ENCODE results near the gene NR3C2.

Gene NR3C2

GRCh38 chr4:148103597-148104355 lies 338.4 kb downstream of the NR3C2 start:
- Histone ChIP-seq H3K9me3 (ENCODE audit: control insufficient read depth, low read length) (peaks cover 3% of the 10 kb centered on the region), H3K9ac (ENCODE audit: low read length) (no peak overlapping the region), H3K4me3 (ENCODE audit: low read length) (no peak overlapping the region), H3K36me3 (ENCODE audit: control insufficient read depth, insufficient read depth, low read length, severe bottlenecking) (no peaks in the 10 kb centered on the region), H3K4me1 (ENCODE audit: control insufficient read depth, insufficient read depth, low read length) (no peaks in the 10 kb centered on the region), H3K27me3 (replicated peaks; ENCODE audit: control insufficient read depth, insufficient read depth, low read length) (no peaks in the 10 kb centered on the region)
- DNase-seq (ENCODE audit: low read depth): no peak

- H3K27me3 ChIP-seq (replicated peaks; ENCODE audit: control insufficient read depth, insufficient read depth, low read length): no peaks in the 10 kb centered on the region
- no peak for DNase-seq (ENCODE audit: low read depth)
- H3K4me1 ChIP-seq (ENCODE audit: control insufficient read depth, insufficient read depth, low read length): no peaks in the 10 kb centered on the region
- H3K36me3 ChIP-seq (ENCODE audit: control insufficient read depth, insufficient read depth, low read length, severe bottlenecking): no peaks in the 10 kb centered on the region
- H3K4me3 ChIP-seq (ENCODE audit: low read length): no peak overlapping the region
- no peak overlapping the region for H3K9ac ChIP-seq (ENCODE audit: low read length)
- H3K9me3 ChIP-seq (ENCODE audit: control insufficient read depth, low read length): peaks cover 3% of the 10 kb centered on the region
Measured at GRCh38 chr4:148101790-148102189, 340.4 kb downstream of the NR3C2 start.

- H3K9ac ChIP-seq (ENCODE audit: low read length): no peak overlapping the region
- no peak for DNase-seq (ENCODE audit: low read depth)
- H3K36me3 ChIP-seq (ENCODE audit: control insufficient read depth, insufficient read depth, low read length, severe bottlenecking): no peaks in the 10 kb centered on the region
- H3K4me1 ChIP-seq (ENCODE audit: control insufficient read depth, insufficient read depth, low read length): no peaks in the 10 kb centered on the region
- no peaks in the 10 kb centered on the region for H3K9me3 ChIP-seq (ENCODE audit: control insufficient read depth, low read length)
- H3K4me3 ChIP-seq (ENCODE audit: low read length): no peak overlapping the region
- no peaks in the 10 kb centered on the region for H3K27me3 ChIP-seq (replicated peaks; ENCODE audit: control insufficient read depth, insufficient read depth, low read length)
Measured at GRCh38 chr4:148101235-148101634, 341.0 kb downstream of the NR3C2 start.

- H3K4me1 ChIP-seq (ENCODE audit: control insufficient read depth, insufficient read depth, low read length): no peaks in the 10 kb centered on the region
- no peaks in the 10 kb centered on the region for H3K9me3 ChIP-seq (ENCODE audit: control insufficient read depth, low read length)
- no peaks in the 10 kb centered on the region for H3K36me3 ChIP-seq (ENCODE audit: control insufficient read depth, insufficient read depth, low read length, severe bottlenecking)
- no peak for DNase-seq (ENCODE audit: low read depth)
- H3K27me3 ChIP-seq (replicated peaks; ENCODE audit: control insufficient read depth, insufficient read depth, low read length): no peaks in the 10 kb centered on the region
- H3K9ac ChIP-seq (ENCODE audit: low read length): no peak overlapping the region
- no peak overlapping the region for H3K4me3 ChIP-seq (ENCODE audit: low read length)
Measured at GRCh38 chr4:148097801-148098200, 344.4 kb downstream of the NR3C2 start.

GRCh38 chr4:148095346-148095923 lies 346.8 kb downstream of the NR3C2 start:
- no peaks in the 10 kb centered on the region for H3K9me3 ChIP-seq (ENCODE audit: control insufficient read depth, low read length)
- no peaks in the 10 kb centered on the region for H3K27me3 ChIP-seq (replicated peaks; ENCODE audit: control insufficient read depth, insufficient read depth, low read length)
- DNase-seq (ENCODE audit: low read depth): no peak
- H3K4me3 ChIP-seq (ENCODE audit: low read length): no peak overlapping the region
- H3K4me1 ChIP-seq (ENCODE audit: control insufficient read depth, insufficient read depth, low read length): no peaks in the 10 kb centered on the region
- H3K9ac ChIP-seq (ENCODE audit: low read length): no peak overlapping the region
- H3K36me3 ChIP-seq (ENCODE audit: control insufficient read depth, insufficient read depth, low read length, severe bottlenecking): no peaks in the 10 kb centered on the region

- Histone ChIP-seq H3K9me3 (ENCODE audit: control insufficient read depth, low read length) (no peaks in the 10 kb centered on the region), H3K4me3 (ENCODE audit: low read length) (no peak overlapping the region), H3K36me3 (ENCODE audit: control insufficient read depth, insufficient read depth, low read length, severe bottlenecking) (no peaks in the 10 kb centered on the region), H3K9ac (ENCODE audit: low read length) (no peak overlapping the region), H3K27me3 (replicated peaks; ENCODE audit: control insufficient read depth, insufficient read depth, low read length) (no peaks in the 10 kb centered on the region), H3K4me1 (ENCODE audit: control insufficient read depth, insufficient read depth, low read length) (no peaks in the 10 kb centered on the region)
- DNase-seq (ENCODE audit: low read depth): no peak
Measured at GRCh38 chr4:148094149-148094548, 348.1 kb downstream of the NR3C2 start.

GRCh38 chr4:148093065-148093464 lies 349.1 kb downstream of the NR3C2 start:
- H3K9me3 ChIP-seq (ENCODE audit: control insufficient read depth, low read length): no peaks in the 10 kb centered on the region

GRCh38 chr4:148092316-148093014 lies 349.7 kb downstream of the NR3C2 start:
- H3K27me3 ChIP-seq (replicated peaks; ENCODE audit: control insufficient read depth, insufficient read depth, low read length): no peaks in the 10 kb centered on the region
- no peaks in the 10 kb centered on the region for H3K36me3 ChIP-seq (ENCODE audit: control insufficient read depth, insufficient read depth, low read length, severe bottlenecking)
- no peak overlapping the region for H3K4me3 ChIP-seq (ENCODE audit: low read length)
- H3K4me1 ChIP-seq (ENCODE audit: control insufficient read depth, insufficient read depth, low read length): no peaks in the 10 kb centered on the region
- no peak overlapping the region for H3K9ac ChIP-seq (ENCODE audit: low read length)
- no peak for DNase-seq (ENCODE audit: low read depth)
- H3K9me3 ChIP-seq (ENCODE audit: control insufficient read depth, low read length): no peaks in the 10 kb centered on the region

More at GRCh38 chr4:148093065-148093464, 349.1 kb downstream of the NR3C2 start:
- H3K4me1 ChIP-seq (ENCODE audit: control insufficient read depth, insufficient read depth, low read length): no peaks in the 10 kb centered on the region
- no peak overlapping the region for H3K9ac ChIP-seq (ENCODE audit: low read length)
- H3K27me3 ChIP-seq (replicated peaks; ENCODE audit: control insufficient read depth, insufficient read depth, low read length): no peaks in the 10 kb centered on the region
- H3K36me3 ChIP-seq (ENCODE audit: control insufficient read depth, insufficient read depth, low read length, severe bottlenecking): no peaks in the 10 kb centered on the region
- no peak for DNase-seq (ENCODE audit: low read depth)
- H3K4me3 ChIP-seq (ENCODE audit: low read length): no peak overlapping the region

- Histone ChIP-seq H3K9me3 (ENCODE audit: control insufficient read depth, low read length) (no peaks in the 10 kb centered on the region), H3K4me3 (ENCODE audit: low read length) (no peak overlapping the region), H3K4me1 (ENCODE audit: control insufficient read depth, insufficient read depth, low read length) (no peaks in the 10 kb centered on the region), H3K9ac (ENCODE audit: low read length) (no peak overlapping the region), H3K27me3 (replicated peaks; ENCODE audit: control insufficient read depth, insufficient read depth, low read length) (no peaks in the 10 kb centered on the region), H3K36me3 (ENCODE audit: control insufficient read depth, insufficient read depth, low read length, severe bottlenecking) (no peaks in the 10 kb centered on the region)
- no peak for DNase-seq (ENCODE audit: low read depth)
Measured at GRCh38 chr4:148091896-148092295, 350.3 kb downstream of the NR3C2 start.

GRCh38 chr4:148090503-148091476 lies 351.4 kb downstream of the NR3C2 start:
- H3K9me3 ChIP-seq (ENCODE audit: control insufficient read depth, low read length): no peaks in the 10 kb centered on the region
- DNase-seq (ENCODE audit: low read depth): no peak
- H3K9ac ChIP-seq (ENCODE audit: low read length): no peak overlapping the region
- no peaks in the 10 kb centered on the region for H3K27me3 ChIP-seq (replicated peaks; ENCODE audit: control insufficient read depth, insufficient read depth, low read length)
- no peaks in the 10 kb centered on the region for H3K4me1 ChIP-seq (ENCODE audit: control insufficient read depth, insufficient read depth, low read length)
- H3K36me3 ChIP-seq (ENCODE audit: control insufficient read depth, insufficient read depth, low read length, severe bottlenecking): no peaks in the 10 kb centered on the region
- no peak overlapping the region for H3K4me3 ChIP-seq (ENCODE audit: low read length)

GRCh38 chr4:148090029-148090428 lies 352.2 kb downstream of the NR3C2 start:
- H3K4me1 ChIP-seq (ENCODE audit: control insufficient read depth, insufficient read depth, low read length): no peaks in the 10 kb centered on the region
- H3K36me3 ChIP-seq (ENCODE audit: control insufficient read depth, insufficient read depth, low read length, severe bottlenecking): no peaks in the 10 kb centered on the region
- H3K9me3 ChIP-seq (ENCODE audit: control insufficient read depth, low read length): no peaks in the 10 kb centered on the region
- H3K9ac ChIP-seq (ENCODE audit: low read length): no peak overlapping the region
- no peaks in the 10 kb centered on the region for H3K27me3 ChIP-seq (replicated peaks; ENCODE audit: control insufficient read depth, insufficient read depth, low read length)
- DNase-seq (ENCODE audit: low read depth): no peak
- H3K4me3 ChIP-seq (ENCODE audit: low read length): no peak overlapping the region

All from adipocyte (in vitro differentiated cells).